ENCODE results near the gene PCCA. TPM values are rescaled to one million over a fixed set of nuclear protein-coding genes. Genes with fewer than 3 reads are reported as not detected.

Gene PCCA
- total and polyA plus RNA-seq, 2 donors (not counting 3 experiments of a cell fraction or from before 2014, with no cell fraction given) = 5.7 to 20.2 TPM

DNA sequence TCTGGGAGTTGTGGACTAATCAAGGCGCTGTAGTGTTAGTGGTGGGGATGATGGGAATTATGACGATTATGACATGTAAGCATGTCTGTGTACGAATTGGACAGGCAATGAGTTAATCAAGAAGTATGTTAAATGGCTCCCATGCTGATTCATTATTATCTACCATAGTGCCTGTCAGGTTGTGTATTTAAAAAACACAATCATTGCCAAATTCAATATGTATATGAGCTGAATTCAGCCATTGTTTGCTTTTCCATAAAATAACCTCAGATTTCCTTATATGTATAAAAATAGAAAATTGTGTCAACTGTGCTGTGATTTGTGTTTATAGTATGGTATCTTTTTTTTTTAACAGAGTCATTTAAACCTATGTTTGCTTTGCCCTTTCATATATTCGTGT is 37.1 kb downstream of the PCCA start:
- peaks cover 9% of the 10 kb centered on the region for H3K4me1 ChIP-seq (ENCODE audit: control insufficient read depth, extremely low read depth, insufficient read depth, low read length)
- intact Hi-C loops (cut with micrococcal nuclease) (no loop called here), dilution Hi-C loops (cut with MboI; ENCODE audit: extremely low pct_ligation_motif_present, low sequenced_read_pairs) (no loop called here)
- no peaks in the 10 kb centered on the region for H4K20me1 ChIP-seq (replicated peaks; ENCODE audit: control insufficient read depth, extremely low read depth, insufficient read depth, low read length)
- H3K36me3 ChIP-seq (ENCODE audit: control insufficient read depth in 2 of 2, extremely low read depth in 1 of 2, insufficient read depth in 2 of 2, low read length in 2 of 2) = peaks cover 0 to 2% of the 10 kb centered on the region in 2 experiments
- TF ChIP-seq GATA2 (IDR thresholded peaks at IDR 0.05; ENCODE audit: insufficient read depth, insufficient read length, low read depth, low read length) = no peak
- FAIRE-seq (no peak), DNase-seq (ENCODE audit: low read depth, low spot score) (peak; percentile 57)
- H3K9ac ChIP-seq (replicated peaks; ENCODE audit: extremely low read depth, insufficient read depth, low read length) = no peak overlapping the region
- BruUV-seq (replicated peaks) = no TSS peak
- H2AFZ ChIP-seq (ENCODE audit: low read depth, low read length) = no peak overlapping the region
- CTCF ChIA-PET = no interaction called here
- H3K4me2 ChIP-seq (ENCODE audit: insufficient read depth, low read length) = no peak overlapping the region
- H3K9me1 ChIP-seq (replicated peaks; ENCODE audit: control insufficient read depth, extremely low read depth, insufficient read depth, low read length) = no peaks in the 10 kb centered on the region
- H3K27ac ChIP-seq (ENCODE audit: insufficient read depth, low read depth, low read length) = no peak overlapping the region
- H3K79me2 ChIP-seq (ENCODE audit: control insufficient read depth, insufficient read depth, low read length) = no peaks in the 10 kb centered on the region
- POLR2A ChIA-PET = no interaction called here
- H3K4me3 ChIP-seq (replicated peaks in 1 of 3; ENCODE audit: insufficient read depth in 1 of 3, low read depth in 1 of 3, low read length in 3 of 3) = no peak overlapping the region
- H3K27me3 ChIP-seq (ENCODE audit: control insufficient read depth in 2 of 2, insufficient read depth in 2 of 2, low read length in 2 of 2) = no peaks in the 10 kb centered on the region
- peaks cover 2% of the 10 kb centered on the region for H3K9me3 ChIP-seq (replicated peaks; ENCODE audit: control insufficient read depth, insufficient read depth, low read length)

- no peaks in the 10 kb centered on the region for H3K9me1 ChIP-seq (replicated peaks; ENCODE audit: control insufficient read depth, extremely low read depth, insufficient read depth, low read length)
- TF ChIP-seq GATA2 (IDR thresholded peaks at IDR 0.05; ENCODE audit: insufficient read depth, insufficient read length, low read depth, low read length) = no peak
- no peak for TF ChIP-seq EZH2 (IDR thresholded peaks at IDR 0.05; ENCODE audit: borderline replicate concordance, low read depth, low read length, severe bottlenecking)
- TF ChIP-seq MYC (IDR thresholded peaks at IDR 0.05; ENCODE audit: low read depth, low read length) = no peak
- TF ChIP-seq, protein P1, sequence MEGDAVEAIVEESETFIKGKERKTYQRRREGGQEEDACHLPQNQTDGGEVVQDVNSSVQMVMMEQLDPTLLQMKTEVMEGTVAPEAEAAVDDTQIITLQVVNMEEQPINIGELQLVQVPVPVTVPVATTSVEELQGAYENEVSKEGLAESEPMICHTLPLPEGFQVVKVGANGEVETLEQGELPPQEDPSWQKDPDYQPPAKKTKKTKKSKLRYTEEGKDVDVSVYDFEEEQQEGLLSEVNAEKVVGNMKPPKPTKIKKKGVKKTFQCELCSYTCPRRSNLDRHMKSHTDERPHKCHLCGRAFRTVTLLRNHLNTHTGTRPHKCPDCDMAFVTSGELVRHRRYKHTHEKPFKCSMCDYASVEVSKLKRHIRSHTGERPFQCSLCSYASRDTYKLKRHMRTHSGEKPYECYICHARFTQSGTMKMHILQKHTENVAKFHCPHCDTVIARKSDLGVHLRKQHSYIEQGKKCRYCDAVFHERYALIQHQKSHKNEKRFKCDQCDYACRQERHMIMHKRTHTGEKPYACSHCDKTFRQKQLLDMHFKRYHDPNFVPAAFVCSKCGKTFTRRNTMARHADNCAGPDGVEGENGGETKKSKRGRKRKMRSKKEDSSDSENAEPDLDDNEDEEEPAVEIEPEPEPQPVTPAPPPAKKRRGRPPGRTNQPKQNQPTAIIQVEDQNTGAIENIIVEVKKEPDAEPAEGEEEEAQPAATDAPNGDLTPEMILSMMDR (IDR thresholded peaks at IDR 0.05; ENCODE audit: extremely low read depth in 1 of 2, insufficient read depth in 1 of 2, low read depth in 1 of 2, low read length in 2 of 2) = no peak
- no peak for TF ChIP-seq FOS (IDR thresholded peaks at IDR 0.05; ENCODE audit: borderline replicate concordance, insufficient read depth, low read length)
- TF ChIP-seq JUN (IDR thresholded peaks at IDR 0.05; ENCODE audit: borderline replicate concordance, insufficient read depth, insufficient read length, low read depth) = no peak
- no peak for TF ChIP-seq POLR2A (IDR thresholded peaks at IDR 0.05; ENCODE audit: low read depth, low read length)
- no peak for TF ChIP-seq POLR2AphosphoS5 (IDR thresholded peaks at IDR 0.05; ENCODE audit: insufficient read depth, low read depth, low read length)
- no peak for TF ChIP-seq MAX (IDR thresholded peaks at IDR 0.05; ENCODE audit: insufficient read depth, insufficient read length)
- ChIA-PET CTCF (no interaction called here), POLR2A (no interaction called here)
- no peak overlapping the region for H3K4me3 ChIP-seq (replicated peaks in 1 of 3; ENCODE audit: insufficient read depth in 1 of 3, low read depth in 1 of 3, low read length in 3 of 3)
- no peak for DNase-seq (ENCODE audit: low read depth, low spot score)
- peaks cover 0 to 2% of the 10 kb centered on the region in 2 experiments for H3K36me3 ChIP-seq (ENCODE audit: control insufficient read depth in 2 of 2, extremely low read depth in 1 of 2, insufficient read depth in 2 of 2, low read length in 2 of 2)
- no TSS peak for BruUV-seq (replicated peaks)
- no peaks in the 10 kb centered on the region for H4K20me1 ChIP-seq (replicated peaks; ENCODE audit: control insufficient read depth, extremely low read depth, insufficient read depth, low read length)
- no peak overlapping the region for H2AFZ ChIP-seq (ENCODE audit: low read depth, low read length)
- no peak overlapping the region for H3K9ac ChIP-seq (replicated peaks; ENCODE audit: extremely low read depth, insufficient read depth, low read length)
- no peak for FAIRE-seq
- dilution Hi-C loops (cut with MboI; ENCODE audit: extremely low pct_ligation_motif_present, low sequenced_read_pairs) = no loop called here
- no peaks in the 10 kb centered on the region for H3K79me2 ChIP-seq (ENCODE audit: control insufficient read depth, insufficient read depth, low read length)
- no peaks in the 10 kb centered on the region for H3K27me3 ChIP-seq (ENCODE audit: control insufficient read depth in 2 of 2, insufficient read depth in 2 of 2, low read length in 2 of 2)
- H3K4me2 ChIP-seq (ENCODE audit: insufficient read depth, low read length) = no peak overlapping the region
- peaks cover 20% of the 10 kb centered on the region for H3K4me1 ChIP-seq (ENCODE audit: control insufficient read depth, extremely low read depth, insufficient read depth, low read length)
- no peaks in the 10 kb centered on the region for H3K9me3 ChIP-seq (replicated peaks; ENCODE audit: control insufficient read depth, insufficient read depth, low read length)
- intact Hi-C loops (cut with micrococcal nuclease) = no loop called here
- H3K27ac ChIP-seq (ENCODE audit: insufficient read depth, low read depth, low read length) = no peak overlapping the region
Observed at GRCh38 chr13:100128373-100128772, 39.5 kb downstream of the PCCA start.
